Measurements from ENCODE around the gene SEBOX.

GRCh38 chr17:28379814-28380801, 15.1 kb upstream of the SEBOX start:
- TF ChIP-seq, protein P1, sequence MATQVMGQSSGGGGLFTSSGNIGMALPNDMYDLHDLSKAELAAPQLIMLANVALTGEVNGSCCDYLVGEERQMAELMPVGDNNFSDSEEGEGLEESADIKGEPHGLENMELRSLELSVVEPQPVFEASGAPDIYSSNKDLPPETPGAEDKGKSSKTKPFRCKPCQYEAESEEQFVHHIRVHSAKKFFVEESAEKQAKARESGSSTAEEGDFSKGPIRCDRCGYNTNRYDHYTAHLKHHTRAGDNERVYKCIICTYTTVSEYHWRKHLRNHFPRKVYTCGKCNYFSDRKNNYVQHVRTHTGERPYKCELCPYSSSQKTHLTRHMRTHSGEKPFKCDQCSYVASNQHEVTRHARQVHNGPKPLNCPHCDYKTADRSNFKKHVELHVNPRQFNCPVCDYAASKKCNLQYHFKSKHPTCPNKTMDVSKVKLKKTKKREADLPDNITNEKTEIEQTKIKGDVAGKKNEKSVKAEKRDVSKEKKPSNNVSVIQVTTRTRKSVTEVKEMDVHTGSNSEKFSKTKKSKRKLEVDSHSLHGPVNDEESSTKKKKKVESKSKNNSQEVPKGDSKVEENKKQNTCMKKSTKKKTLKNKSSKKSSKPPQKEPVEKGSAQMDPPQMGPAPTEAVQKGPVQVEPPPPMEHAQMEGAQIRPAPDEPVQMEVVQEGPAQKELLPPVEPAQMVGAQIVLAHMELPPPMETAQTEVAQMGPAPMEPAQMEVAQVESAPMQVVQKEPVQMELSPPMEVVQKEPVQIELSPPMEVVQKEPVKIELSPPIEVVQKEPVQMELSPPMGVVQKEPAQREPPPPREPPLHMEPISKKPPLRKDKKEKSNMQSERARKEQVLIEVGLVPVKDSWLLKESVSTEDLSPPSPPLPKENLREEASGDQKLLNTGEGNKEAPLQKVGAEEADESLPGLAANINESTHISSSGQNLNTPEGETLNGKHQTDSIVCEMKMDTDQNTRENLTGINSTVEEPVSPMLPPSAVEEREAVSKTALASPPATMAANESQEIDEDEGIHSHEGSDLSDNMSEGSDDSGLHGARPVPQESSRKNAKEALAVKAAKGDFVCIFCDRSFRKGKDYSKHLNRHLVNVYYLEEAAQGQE (IDR thresholded peaks at IDR 0.05; ENCODE audit: insufficient read depth in 1 of 2, low read depth in 2 of 2, low read length in 2 of 2), result peak in 1 of 2 experiments; percentile 67; a peak in 1 of 4 replicates
- peak; percentile 37; the same call in 1 of the 2 replicates for TF ChIP-seq POLR2AphosphoS5 (IDR thresholded peaks at IDR 0.05; ENCODE audit: low read depth, low read length)
- peak; percentile 48; the same call in 1 of the 2 replicates for TF ChIP-seq SIN3A (IDR thresholded peaks at IDR 0.05; ENCODE audit: borderline replicate concordance, insufficient read depth, low read length)
- TF ChIP-seq TAF1 (IDR thresholded peaks at IDR 0.05; ENCODE audit: borderline replicate concordance, insufficient read depth, low read length), result no peak
- no peak for TF ChIP-seq FOXP2 (optimal IDR thresholded peaks at IDR 0.05; ENCODE audit: borderline replicate concordance, extremely low read depth, extremely low read length, insufficient read depth)

All from PFSK-1 (cell line).